ENCODE data around the gene PAM16.

- no peak for TF ChIP-seq CTCF (IDR thresholded peaks at IDR 0.05 in 2 of 3, conservative IDR thresholded peaks at IDR 0.05 in 1 of 3; ENCODE audit: insufficient read depth in 2 of 3, low read depth in 1 of 3, low read length in 3 of 3)
- TF ChIP-seq ZBTB11 (CRISPR knock-in tag; IDR thresholded peaks at IDR 0.05) = 0 out of 6 replicates have a peak, but pooled peaks of 1 of the 3 experiments have one; percentile 21
- TF ChIP-seq ZNF253 (CRISPR knock-in tag; conservative IDR thresholded peaks at IDR 0.05) = no peak
- no peak for TF ChIP-seq RAD21 (CRISPR knock-in tag; conservative IDR thresholded peaks at IDR 0.05 in 1 of 2, IDR thresholded peaks at IDR 0.05 in 1 of 2)
- TF ChIP-seq JUND (IDR thresholded peaks at IDR 0.05; ENCODE audit: borderline replicate concordance, low read depth, low read length) = 0 out of 2 replicates have a peak, but pooled peaks have one; percentile 17
- 0 out of 3 replicates have a peak, but pooled peaks have one; percentile 19 for TF ChIP-seq JUND (tag; IDR thresholded peaks at IDR 0.05; ENCODE audit: borderline replicate concordance, low read depth, low read length)
- TF ChIP-seq SETDB1 (IDR thresholded peaks at IDR 0.05; ENCODE audit: low read length) = no peak
- TF ChIP-seq TCF7 (IDR thresholded peaks at IDR 0.05; ENCODE audit: borderline replicate concordance) = no peak
- peak in 1 of 2 experiments; percentile 67; a peak in 1 of 4 replicates for TF ChIP-seq SIN3A (IDR thresholded peaks at IDR 0.05; ENCODE audit: borderline replicate concordance in 2 of 2, control insufficient read depth in 1 of 2, low read depth in 2 of 2, low read length in 2 of 2)
- peak; percentile 74 for TF ChIP-seq TAF1 (IDR thresholded peaks at IDR 0.05; ENCODE audit: control insufficient read depth, extremely low read depth, insufficient read depth, low read length, severe bottlenecking)
- no peak for TF ChIP-seq SP2 (IDR thresholded peaks at IDR 0.05; ENCODE audit: extremely low read depth, low read depth, low read length, poor library complexity, severe bottlenecking)
- no peak for TF ChIP-seq HMG20B (CRISPR knock-in tag; IDR thresholded peaks at IDR 0.05)
These were observed at the start of gene PAM16 for GRCh38 chr16:4350787-4351659.

Data from K562 (cell line).